ENCODE data around the gene CHAT.

GRCh38 chr10:49686651-49687050 is 72.8 kb downstream of the CHAT start:
- TF ChIP-seq CTCF (IDR thresholded peaks at IDR 0.05) (no peak), EZH2 (IDR thresholded peaks at IDR 0.05) (no peak)
